ENCODE data around the gene BOK. TPM values are rescaled to one million over a fixed set of nuclear protein-coding genes. Genes with fewer than 3 reads are reported as not detected.
"Not testable (repeated sequence)": the region's sequence is repeated elsewhere in the genome, so short reads cannot be mapped to it uniquely, and the experiment has no call there.

Gene BOK
- total RNA-seq, 1 experiment from 2014 or later, result not detected

DNA sequence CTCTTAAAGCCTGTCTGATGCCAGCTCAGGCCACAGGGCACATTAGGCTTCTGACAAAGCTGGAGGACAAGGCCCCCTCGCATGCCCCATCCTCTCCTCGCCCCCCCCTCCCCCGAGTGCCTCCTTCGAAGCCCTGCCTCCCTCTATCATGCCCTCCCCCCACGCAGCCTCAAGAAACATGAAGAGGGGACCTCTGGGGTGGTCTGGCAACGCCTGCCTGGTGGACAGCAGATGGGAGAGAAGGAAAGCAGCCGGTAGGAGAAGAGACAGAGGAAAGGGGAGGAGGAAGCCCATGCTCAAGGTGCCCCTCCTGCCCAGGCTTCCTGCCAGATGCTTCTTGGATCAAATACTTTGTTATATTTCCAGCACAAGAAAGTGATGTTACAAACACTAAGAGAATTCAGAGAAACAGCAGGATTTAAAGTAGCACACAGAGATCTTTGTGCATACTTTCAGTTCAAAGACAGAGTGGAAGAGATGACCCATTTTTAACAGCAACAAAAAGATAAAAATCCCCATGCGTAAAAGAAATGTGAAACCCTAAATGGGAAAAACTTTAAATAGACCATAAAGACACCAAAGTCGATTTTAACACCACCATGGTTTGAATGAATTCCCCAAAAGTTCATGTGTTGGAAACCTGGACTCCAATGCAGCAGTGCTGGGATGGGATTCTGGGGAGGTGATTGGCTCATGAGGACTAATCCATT, 19.0 kb downstream of the BOK start:
- no peaks in the 10 kb centered on the region for H3K9me3 ChIP-seq (ENCODE audit: low read length)
- no peaks in the 10 kb centered on the region for H3K4me1 ChIP-seq (ENCODE audit: low read length)
- H3K27me3 ChIP-seq (ENCODE audit: low read length), result no peaks in the 10 kb centered on the region
- no peak overlapping the region for H3K27ac ChIP-seq (ENCODE audit: low read length)
- no peaks in the 10 kb centered on the region for H3K79me2 ChIP-seq (ENCODE audit: low read length)
- DNase-seq, result no peak
- no peak overlapping the region for H2AFZ ChIP-seq (ENCODE audit: low read length)
- H3K36me3 ChIP-seq (ENCODE audit: insufficient read depth, low read length), result peaks cover 1% of the 10 kb centered on the region; the same call in 1 of the 2 replicates
- no peak overlapping the region for H3K4me3 ChIP-seq (ENCODE audit: low read length)
- no peaks in the 10 kb centered on the region for H3K9me2 ChIP-seq (replicated peaks; ENCODE audit: insufficient read depth, low read length)
- no peaks in the 10 kb centered on the region for H4K20me1 ChIP-seq (ENCODE audit: insufficient read depth, low read depth, low read length)
- H3K9ac ChIP-seq (ENCODE audit: low read length), result no peak overlapping the region
- H3K4me2 ChIP-seq (ENCODE audit: low read depth, low read length, poor library complexity, severe bottlenecking), result no peak overlapping the region

DNA sequence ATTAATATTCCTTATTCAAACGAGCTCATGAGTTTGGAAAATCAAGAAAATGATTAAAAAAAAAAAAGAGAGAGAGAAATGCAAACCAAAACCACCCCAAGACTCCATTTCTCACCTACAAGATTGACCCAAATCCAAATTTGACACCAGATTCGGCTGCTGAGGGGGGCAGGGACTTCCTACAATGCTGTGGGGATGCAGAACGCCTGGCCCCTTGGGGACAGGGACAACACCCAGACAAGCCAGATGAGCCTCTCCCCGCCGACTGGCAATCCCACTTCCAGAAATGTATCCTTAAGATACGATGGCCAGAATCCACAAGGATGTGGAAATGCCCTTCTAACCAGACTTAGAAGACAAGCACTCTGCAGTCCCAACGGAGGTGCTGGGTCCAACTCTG, 20.7 kb downstream of the BOK start:
- no peak overlapping the region for H3K9ac ChIP-seq (ENCODE audit: low read length)
- no peaks in the 10 kb centered on the region for H3K9me2 ChIP-seq (replicated peaks; ENCODE audit: insufficient read depth, low read length)
- H3K27me3 ChIP-seq (ENCODE audit: low read length), result no peaks in the 10 kb centered on the region
- no peaks in the 10 kb centered on the region for H4K20me1 ChIP-seq (ENCODE audit: insufficient read depth, low read depth, low read length)
- no peak overlapping the region for H3K4me3 ChIP-seq (ENCODE audit: low read length)
- H3K4me2 ChIP-seq (ENCODE audit: low read depth, low read length, poor library complexity, severe bottlenecking), result no peak overlapping the region
- H3K9me3 ChIP-seq (ENCODE audit: low read length), result no peaks in the 10 kb centered on the region
- H3K27ac ChIP-seq (ENCODE audit: low read length), result no peak overlapping the region
- H3K79me2 ChIP-seq (ENCODE audit: low read length), result no peaks in the 10 kb centered on the region
- no peak for DNase-seq
- no peaks in the 10 kb centered on the region for H3K4me1 ChIP-seq (ENCODE audit: low read length)
- peaks cover 10% of the 10 kb centered on the region for H3K36me3 ChIP-seq (ENCODE audit: insufficient read depth, low read length)
- no peak overlapping the region for H2AFZ ChIP-seq (ENCODE audit: low read length)

DNA sequence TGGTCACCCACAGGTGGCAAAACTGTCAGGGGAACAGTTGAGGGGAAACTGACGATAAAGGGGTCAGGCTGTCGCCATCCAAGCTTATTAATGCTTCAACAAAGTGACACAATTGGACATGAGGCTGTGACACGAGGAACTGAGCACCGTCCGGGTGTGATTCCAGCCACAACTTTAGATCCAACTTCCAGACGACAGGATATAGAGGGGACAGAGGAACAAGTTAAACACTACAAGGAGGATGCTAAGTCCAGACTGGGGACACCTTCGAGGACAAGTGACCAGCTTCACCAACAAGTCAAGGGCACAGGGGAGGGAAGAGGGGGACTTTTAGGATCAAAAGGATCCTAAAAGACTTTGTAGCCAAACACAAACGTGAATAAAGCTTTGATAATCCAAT, 23.8 kb downstream of the BOK start:
- H3K79me2 ChIP-seq (ENCODE audit: low read length), result no peaks in the 10 kb centered on the region
- H3K27me3 ChIP-seq (ENCODE audit: low read length), result no peaks in the 10 kb centered on the region
- no peak overlapping the region for H2AFZ ChIP-seq (ENCODE audit: low read length)
- no peaks in the 10 kb centered on the region for H4K20me1 ChIP-seq (ENCODE audit: insufficient read depth, low read depth, low read length)
- H3K4me3 ChIP-seq (ENCODE audit: low read length), result no peak overlapping the region
- no peak overlapping the region for H3K27ac ChIP-seq (ENCODE audit: low read length)
- H3K4me2 ChIP-seq (ENCODE audit: low read depth, low read length, poor library complexity, severe bottlenecking), result no peak overlapping the region
- peaks cover 5% of the 10 kb centered on the region; the same call in 1 of the 2 replicates for H3K9me3 ChIP-seq (ENCODE audit: low read length)
- no peak overlapping the region for H3K9ac ChIP-seq (ENCODE audit: low read length)
- H3K4me1 ChIP-seq (ENCODE audit: low read length), result no peaks in the 10 kb centered on the region
- H3K36me3 ChIP-seq (ENCODE audit: insufficient read depth, low read length), result peaks cover 35% of the 10 kb centered on the region
- no peaks in the 10 kb centered on the region for H3K9me2 ChIP-seq (replicated peaks; ENCODE audit: insufficient read depth, low read length)
- DNase-seq, result no peak

DNA sequence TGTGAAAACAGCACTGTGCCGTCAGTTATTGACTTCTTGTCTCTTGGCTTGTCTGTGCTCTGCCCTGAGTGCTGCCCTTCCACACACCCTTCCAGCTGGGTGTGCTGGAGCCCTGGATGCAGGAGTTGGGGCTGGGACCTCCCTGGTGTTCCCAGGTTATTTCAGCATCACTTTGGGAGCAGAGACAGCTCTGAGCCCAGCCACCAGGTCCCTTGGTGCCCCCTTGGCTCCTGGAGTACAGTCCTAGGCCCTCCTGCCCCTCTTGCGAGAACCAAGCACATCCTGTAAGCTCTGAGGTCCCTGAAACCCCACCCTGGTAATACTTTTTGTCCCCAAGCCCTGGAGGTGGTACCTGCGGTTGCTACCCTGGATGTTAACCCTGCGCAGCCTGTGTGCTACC, 24.3 kb downstream of the BOK start:
- DNase-seq, result no peak
- Histone ChIP-seq H4K20me1 (ENCODE audit: insufficient read depth, low read depth, low read length) (no peaks in the 10 kb centered on the region), H3K27me3 (ENCODE audit: low read length) (no peaks in the 10 kb centered on the region), H3K4me1 (ENCODE audit: low read length) (no peaks in the 10 kb centered on the region), H3K9me3 (ENCODE audit: low read length) (peaks cover 6% of the 10 kb centered on the region; the same call in 1 of the 2 replicates), H3K9me2 (replicated peaks; ENCODE audit: insufficient read depth, low read length) (no peaks in the 10 kb centered on the region), H3K9ac (ENCODE audit: low read length) (no peak overlapping the region), H2AFZ (ENCODE audit: low read length) (no peak overlapping the region), H3K4me2 (ENCODE audit: low read depth, low read length, poor library complexity, severe bottlenecking) (no peak overlapping the region), H3K79me2 (ENCODE audit: low read length) (no peaks in the 10 kb centered on the region), H3K36me3 (ENCODE audit: insufficient read depth, low read length) (peaks cover 37% of the 10 kb centered on the region), H3K4me3 (ENCODE audit: low read length) (no peak overlapping the region), H3K27ac (ENCODE audit: low read length) (no peak overlapping the region)

- Histone ChIP-seq H2AFZ (ENCODE audit: low read length) (no peak overlapping the region), H3K9me3 (ENCODE audit: low read length) (peaks cover 6% of the 10 kb centered on the region; the same call in 1 of the 2 replicates), H3K9me2 (replicated peaks; ENCODE audit: insufficient read depth, low read length) (no peaks in the 10 kb centered on the region), H3K79me2 (ENCODE audit: low read length) (no peaks in the 10 kb centered on the region), H3K4me2 (ENCODE audit: low read depth, low read length, poor library complexity, severe bottlenecking) (no peak overlapping the region), H3K27ac (ENCODE audit: low read length) (no peak overlapping the region), H3K27me3 (ENCODE audit: low read length) (no peaks in the 10 kb centered on the region), H3K4me3 (ENCODE audit: low read length) (no peak overlapping the region), H4K20me1 (ENCODE audit: insufficient read depth, low read depth, low read length) (no peaks in the 10 kb centered on the region), H3K9ac (ENCODE audit: low read length) (no peak overlapping the region), H3K36me3 (ENCODE audit: insufficient read depth, low read length) (peaks cover 39% of the 10 kb centered on the region), H3K4me1 (ENCODE audit: low read length) (no peaks in the 10 kb centered on the region)
- DNase-seq, result no peak
Observed at GRCh38 chr2:241584436-241584835, 25.9 kb downstream of the BOK start.

GRCh38 chr2:241586564-241587264, 28.2 kb downstream of the BOK start:
- DNase-seq, result no peak
- Histone ChIP-seq H3K4me2 (ENCODE audit: low read depth, low read length, poor library complexity, severe bottlenecking) (no peak overlapping the region), H3K9me2 (replicated peaks; ENCODE audit: insufficient read depth, low read length) (no peaks in the 10 kb centered on the region), H2AFZ (ENCODE audit: low read length) (no peak overlapping the region), H3K27ac (ENCODE audit: low read length) (no peak overlapping the region), H3K4me1 (ENCODE audit: low read length) (no peaks in the 10 kb centered on the region), H3K9me3 (ENCODE audit: low read length) (peaks cover 13% of the 10 kb centered on the region; the same call in 1 of the 2 replicates), H3K4me3 (ENCODE audit: low read length) (no peak overlapping the region), H3K9ac (ENCODE audit: low read length) (no peak overlapping the region), H3K36me3 (ENCODE audit: insufficient read depth, low read length) (peaks cover 49% of the 10 kb centered on the region), H4K20me1 (ENCODE audit: insufficient read depth, low read depth, low read length) (no peaks in the 10 kb centered on the region), H3K27me3 (ENCODE audit: low read length) (no peaks in the 10 kb centered on the region), H3K79me2 (ENCODE audit: low read length) (no peaks in the 10 kb centered on the region)

DNA sequence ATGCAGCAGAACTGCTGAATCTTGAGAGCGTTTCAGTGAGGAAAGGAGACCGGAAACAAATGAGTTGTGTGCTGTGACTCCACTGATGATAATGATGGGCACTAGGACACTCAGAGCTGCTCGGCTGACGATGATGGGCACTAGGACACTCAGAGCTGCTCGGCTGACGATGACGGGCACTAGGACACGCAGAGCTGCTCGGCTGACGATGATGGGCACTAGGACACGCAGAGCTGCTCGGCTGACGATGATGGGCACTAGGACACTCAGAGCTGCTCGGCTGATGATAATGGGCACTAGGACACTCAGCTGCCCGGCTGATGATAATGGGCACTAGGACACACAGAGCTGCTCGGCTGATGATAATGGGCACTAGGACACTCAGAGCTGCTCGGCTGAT, 31.3 kb downstream of the BOK start:
- not testable (repeated sequence) for H3K9ac ChIP-seq (ENCODE audit: low read length); H2AFZ ChIP-seq (ENCODE audit: low read length); H3K4me3 ChIP-seq (ENCODE audit: low read length); H3K9me2 ChIP-seq (replicated peaks; ENCODE audit: insufficient read depth, low read length); H3K79me2 ChIP-seq (ENCODE audit: low read length); DNase-seq; H3K4me1 ChIP-seq (ENCODE audit: low read length); H4K20me1 ChIP-seq (ENCODE audit: insufficient read depth, low read depth, low read length); H3K4me2 ChIP-seq (ENCODE audit: low read depth, low read length, poor library complexity, severe bottlenecking); H3K27me3 ChIP-seq (ENCODE audit: low read length); H3K27ac ChIP-seq (ENCODE audit: low read length)
- peaks cover 13% of the 10 kb centered on the region; the same call in 1 of the 2 replicates for H3K9me3 ChIP-seq (ENCODE audit: low read length)
- H3K36me3 ChIP-seq (ENCODE audit: insufficient read depth, low read length), result peaks cover 51% of the 10 kb centered on the region

DNA sequence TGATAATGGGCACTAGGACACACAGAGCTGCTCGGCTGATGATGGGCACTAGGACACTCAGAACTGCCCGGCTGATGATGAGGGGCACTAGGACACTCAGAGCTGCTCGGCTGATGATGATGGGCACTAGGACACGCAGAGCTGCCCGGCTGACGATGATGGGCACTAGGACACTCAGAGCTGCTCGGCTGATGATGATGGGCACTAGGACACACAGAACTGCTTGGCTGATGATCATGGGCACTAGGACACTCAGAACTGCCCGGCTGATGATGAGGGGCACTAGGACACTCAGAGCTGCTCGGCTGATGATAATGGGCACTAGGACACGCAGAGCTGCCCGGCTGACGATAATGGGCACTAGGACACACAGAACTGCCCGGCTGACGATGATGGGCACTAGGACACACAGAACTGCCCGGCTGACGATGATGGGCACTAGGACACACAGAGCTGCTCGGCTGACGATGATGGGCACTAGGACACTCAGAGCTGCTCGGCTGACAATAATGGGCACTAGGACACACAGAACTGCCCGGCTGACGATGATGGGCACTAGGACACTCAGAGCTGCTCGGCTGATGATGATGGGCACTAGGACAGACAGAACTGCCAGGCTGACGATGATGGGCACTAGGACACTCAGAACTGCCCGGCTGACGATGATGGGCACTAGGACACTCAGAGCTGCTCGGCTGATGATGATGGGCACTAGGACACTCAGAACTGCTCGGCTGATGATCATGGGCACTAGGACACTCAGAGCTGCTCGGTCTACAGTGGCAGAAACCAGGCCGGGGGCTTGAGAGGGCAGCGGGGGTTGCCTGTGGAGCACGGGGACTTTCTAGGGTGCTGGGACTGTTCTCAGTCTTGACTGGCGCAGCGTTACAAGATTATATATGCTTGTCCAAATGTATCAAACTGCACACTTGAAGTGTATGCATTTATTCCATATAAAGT, 32.2 kb downstream of the BOK start:
- H3K79me2 ChIP-seq (ENCODE audit: low read length); H3K4me2 ChIP-seq (ENCODE audit: low read depth, low read length, poor library complexity, severe bottlenecking); H3K4me3 ChIP-seq (ENCODE audit: low read length); H3K4me1 ChIP-seq (ENCODE audit: low read length); H3K27me3 ChIP-seq (ENCODE audit: low read length); H3K9me2 ChIP-seq (replicated peaks; ENCODE audit: insufficient read depth, low read length); H4K20me1 ChIP-seq (ENCODE audit: insufficient read depth, low read depth, low read length); H3K27ac ChIP-seq (ENCODE audit: low read length); H2AFZ ChIP-seq (ENCODE audit: low read length); H3K9ac ChIP-seq (ENCODE audit: low read length); DNase-seq: not testable (repeated sequence)
- Histone ChIP-seq H3K9me3 (ENCODE audit: low read length) (peaks cover 13% of the 10 kb centered on the region; the same call in 1 of the 2 replicates), H3K36me3 (ENCODE audit: insufficient read depth, low read length) (peaks cover 44% of the 10 kb centered on the region)

Measured in Karpas-422 (cell line).